GM04504 (cell line): ENCODE measurements around the gene VWA8.
"Not testable (repeated sequence)": the region's sequence is repeated elsewhere in the genome, so short reads cannot be mapped to it uniquely, and the experiment has no call there.

Source experiments
- DNase-seq: peaks from one replicate; pipeline ENCODE4 v3.0.0-alpha.2; 2012; ENCODE audit warnings: low read depth

The VWA8 gene

GRCh38 chr13:41966671-41967070, 5.8 kb upstream of the VWA8 start:
- no peak for DNase-seq

GRCh38 chr13:41962994-41963393, 2.1 kb upstream of the VWA8 start:
- no peak for DNase-seq

GRCh38 chr13:41961466-41961760, 504 bp upstream of the VWA8 start:
- no peak for DNase-seq

- no peak for DNase-seq
Observed at GRCh38 chr13:41960211-41960636, 685 bp downstream of the VWA8 start.

- DNase-seq, result no peak
Observed at GRCh38 chr13:41956272-41956671, 4.6 kb downstream of the VWA8 start.

GRCh38 chr13:41955605-41956004, 5.3 kb downstream of the VWA8 start:
- DNase-seq, result no peak

GRCh38 chr13:41954226-41954625, 6.7 kb downstream of the VWA8 start:
- no peak for DNase-seq

- no peak for DNase-seq
Observed at GRCh38 chr13:41952749-41953148, 8.2 kb downstream of the VWA8 start.

- not testable (repeated sequence) for DNase-seq
Observed at GRCh38 chr13:41949104-41949503, 11.8 kb downstream of the VWA8 start.

GRCh38 chr13:41945926-41946325, 15.0 kb downstream of the VWA8 start:
- no peak for DNase-seq

- DNase-seq, result no peak
Observed at GRCh38 chr13:41944635-41945397, 16.1 kb downstream of the VWA8 start.

GRCh38 chr13:41944229-41944628, 16.7 kb downstream of the VWA8 start:
- DNase-seq, result no peak

- DNase-seq, result no peak
Observed at GRCh38 chr13:41942462-41943094, 18.3 kb downstream of the VWA8 start.

GRCh38 chr13:41941174-41941573, 19.7 kb downstream of the VWA8 start:
- DNase-seq, result no peak

GRCh38 chr13:41939398-41939797, 21.5 kb downstream of the VWA8 start:
- no peak for DNase-seq

GRCh38 chr13:41938918-41939317, 22.0 kb downstream of the VWA8 start:
- no peak for DNase-seq

GRCh38 chr13:41937388-41937787, 23.5 kb downstream of the VWA8 start:
- no peak for DNase-seq

- no peak for DNase-seq
Observed at GRCh38 chr13:41935501-41935900, 25.4 kb downstream of the VWA8 start.

GRCh38 chr13:41934994-41935393, 25.9 kb downstream of the VWA8 start:
- no peak for DNase-seq

GRCh38 chr13:41934120-41934519, 26.8 kb downstream of the VWA8 start:
- DNase-seq, result no peak

- DNase-seq, result no peak
Observed at GRCh38 chr13:41931337-41931736, 29.6 kb downstream of the VWA8 start.

- DNase-seq, result no peak
Observed at GRCh38 chr13:41930154-41930553, 30.8 kb downstream of the VWA8 start.

GRCh38 chr13:41928323-41928722, 32.6 kb downstream of the VWA8 start:
- DNase-seq, result no peak

GRCh38 chr13:41925014-41925413, 35.9 kb downstream of the VWA8 start:
- no peak for DNase-seq
